Stimulated activated CD4-positive, alpha-beta T cell treated with anti-CD3 and anti-CD28 coated beads, TNF-alpha, amount 100 ng/mL, for 1 hour (primary cell): ENCODE data around the gene VSIG10L.

Experiments
- DNase-seq, 3 donors: peaks; one replicate each; pipeline ENCODE4 v3.0.0-alpha.2; 2020; ENCODE audit warnings: low read depth in 3 of 3, low spot score in 1 of 3

The VSIG10L gene

DNA sequence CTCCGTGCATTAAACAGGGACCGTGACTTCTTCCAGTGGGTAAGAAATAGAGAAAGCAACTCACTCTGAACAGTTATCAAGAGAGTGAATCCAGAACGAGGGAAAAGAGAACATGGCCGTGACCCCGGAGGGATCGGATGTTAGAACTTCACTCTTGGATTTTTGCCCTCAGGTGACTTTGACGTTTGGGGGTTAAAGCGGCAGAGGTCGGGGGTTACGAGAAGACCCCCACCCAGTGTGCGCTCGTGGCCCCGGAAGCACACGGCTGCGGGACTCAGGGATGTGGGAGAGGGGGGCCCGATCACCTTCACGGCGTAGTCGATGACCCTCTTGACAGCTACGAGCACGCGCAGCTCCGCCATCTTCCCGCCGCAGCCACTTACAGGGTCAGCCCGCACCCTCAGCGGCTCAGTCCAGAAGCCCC lies 24.0 kb upstream of the VSIG10L start, which contains the start of gene ETFB:
TSS of gene ETFB (minus strand) at position 424 of the 424 bp plus-strand sequence. CDS start at position 362, 62 bp downstream.
- DNase-seq = no peak

DNA sequence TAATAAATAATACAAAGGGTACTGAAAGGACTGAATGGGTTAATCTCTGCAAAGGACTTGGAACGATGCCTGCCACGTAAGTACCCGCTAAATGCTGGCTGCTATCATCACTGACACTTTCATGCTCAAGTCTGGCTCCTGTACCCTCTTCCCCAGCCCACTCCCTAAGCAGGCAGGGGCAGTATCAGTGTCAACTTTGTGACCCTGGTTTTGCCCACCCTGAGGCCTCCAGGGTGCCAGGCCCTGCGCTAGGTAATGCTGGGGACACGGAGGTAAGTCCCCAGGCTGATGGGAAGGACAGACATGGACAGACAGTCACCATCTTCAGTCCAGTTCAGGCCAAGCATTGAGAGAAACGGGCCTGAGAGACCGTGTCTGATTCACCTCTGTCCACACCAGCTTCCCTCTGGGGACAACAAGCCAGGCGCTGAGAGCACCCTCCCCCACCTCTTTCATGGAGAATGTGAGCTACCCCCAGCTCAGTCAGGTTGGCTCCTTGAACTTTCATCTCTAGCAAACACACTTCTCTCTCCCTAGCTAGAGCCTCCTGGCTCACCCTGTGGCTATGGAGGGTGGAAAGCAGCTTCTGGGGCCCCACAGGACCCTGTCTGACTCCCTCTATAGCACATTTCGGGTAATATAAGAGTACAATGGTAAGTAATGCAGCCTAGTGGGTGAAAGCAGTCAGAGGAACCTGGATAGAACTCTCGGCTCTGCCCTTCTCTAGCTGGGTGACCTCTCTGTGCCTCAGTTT lies 23.4 kb upstream of the VSIG10L start:
- no peak for DNase-seq

DNA sequence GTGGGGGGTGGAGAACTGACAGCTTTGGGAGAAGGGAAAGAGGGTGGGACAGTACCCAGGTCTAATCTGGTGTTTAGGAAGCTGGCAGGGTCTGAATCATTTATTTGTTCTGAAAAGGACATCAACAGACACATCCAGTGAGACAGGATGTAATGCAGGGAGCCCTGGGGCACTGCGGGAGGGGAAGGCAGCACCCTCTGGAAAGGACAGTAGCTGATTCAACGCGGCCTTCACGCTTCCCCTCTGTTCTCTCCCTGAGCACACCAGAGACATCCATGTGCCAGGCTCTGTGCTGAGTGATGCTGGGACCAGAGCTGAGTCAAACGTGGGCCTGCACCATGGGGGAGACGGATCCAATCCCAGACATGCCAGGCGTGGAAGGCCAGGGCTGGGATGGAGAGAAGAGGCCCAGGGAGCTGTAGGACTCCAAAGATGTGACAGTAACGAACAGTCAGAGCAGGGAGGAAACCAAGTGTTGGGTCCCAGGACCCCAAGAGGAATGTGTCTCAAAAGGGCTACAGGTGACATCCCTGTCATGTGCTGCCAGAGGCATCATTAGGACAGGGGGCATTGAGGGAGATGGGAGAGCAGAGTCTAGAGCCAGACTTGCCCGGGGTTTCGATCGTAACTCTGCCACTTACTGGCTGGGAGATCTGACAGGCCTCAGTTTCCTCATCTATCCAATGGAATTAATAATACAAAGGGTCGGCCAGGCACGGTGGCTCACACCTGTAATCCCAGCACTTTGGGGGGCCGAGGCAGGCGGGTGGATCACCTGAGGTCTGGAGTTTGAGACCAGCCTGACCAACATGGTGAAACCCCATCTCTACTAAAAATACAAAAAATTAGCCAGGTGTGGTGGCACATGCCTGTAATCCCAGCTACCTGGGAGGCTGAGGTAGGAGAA lies 22.5 kb upstream of the VSIG10L start:
- DNase-seq = no peak

DNA sequence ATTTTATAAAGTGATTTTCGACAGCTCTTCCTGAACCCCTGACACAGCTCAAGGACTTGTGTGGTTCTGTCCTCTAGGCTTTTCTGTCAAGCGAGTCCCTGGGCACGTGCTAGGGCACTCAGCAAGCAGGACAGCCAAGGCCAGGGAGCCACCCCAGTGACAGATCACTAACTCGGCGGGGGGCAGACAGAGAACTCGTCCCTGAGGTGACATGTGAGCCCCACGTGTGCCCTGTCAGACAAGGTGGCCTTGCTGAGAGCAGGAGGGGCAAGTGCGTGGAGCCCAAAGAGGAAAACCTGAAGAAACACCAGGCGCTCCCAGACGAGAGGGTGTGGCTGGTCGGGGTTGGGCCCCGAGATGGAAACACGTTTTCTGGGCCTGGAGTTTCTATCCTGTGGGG lies 19.3 kb upstream of the VSIG10L start:
- DNase-seq = no peak

DNA sequence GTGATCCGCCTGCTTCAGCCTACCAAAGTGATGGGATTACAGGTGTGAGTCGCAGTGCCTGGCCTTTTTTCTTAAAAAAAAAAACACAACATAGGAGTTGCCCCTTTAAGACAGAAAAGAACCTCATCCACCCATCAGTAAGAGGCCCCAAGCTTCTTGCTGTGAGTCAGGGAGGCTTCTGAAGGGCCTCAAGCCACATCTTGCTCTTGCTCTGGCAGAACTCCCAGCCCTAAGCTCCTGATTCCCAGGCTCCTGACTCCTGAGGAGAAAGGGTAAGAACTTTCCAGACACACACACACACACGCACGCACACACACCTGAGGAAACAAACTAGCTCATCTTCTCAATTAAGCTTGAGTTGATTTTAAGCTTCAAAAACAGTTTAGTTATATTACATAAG lies 17.4 kb upstream of the VSIG10L start:
- no peak for DNase-seq

DNA sequence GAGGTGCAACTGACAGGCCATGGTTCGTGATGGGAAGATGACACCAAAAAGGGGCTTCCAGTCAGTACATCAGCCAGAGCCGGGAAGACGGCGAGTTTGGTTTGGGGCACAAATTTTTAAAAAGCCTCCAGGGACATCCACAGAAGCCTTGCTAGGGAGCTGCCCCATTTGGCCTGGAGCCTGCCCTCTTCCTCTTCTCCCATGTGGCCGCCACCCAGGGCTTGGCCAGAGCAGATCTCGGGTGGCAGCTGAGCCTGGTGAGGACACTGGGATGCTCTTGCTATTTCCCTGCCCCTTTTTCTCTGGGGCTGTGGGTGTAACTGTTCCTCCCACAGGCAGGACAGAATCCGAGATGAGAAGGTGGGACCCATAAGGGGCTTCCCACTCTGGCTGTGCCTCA lies 16.0 kb upstream of the VSIG10L start:
- DNase-seq = no peak

DNA sequence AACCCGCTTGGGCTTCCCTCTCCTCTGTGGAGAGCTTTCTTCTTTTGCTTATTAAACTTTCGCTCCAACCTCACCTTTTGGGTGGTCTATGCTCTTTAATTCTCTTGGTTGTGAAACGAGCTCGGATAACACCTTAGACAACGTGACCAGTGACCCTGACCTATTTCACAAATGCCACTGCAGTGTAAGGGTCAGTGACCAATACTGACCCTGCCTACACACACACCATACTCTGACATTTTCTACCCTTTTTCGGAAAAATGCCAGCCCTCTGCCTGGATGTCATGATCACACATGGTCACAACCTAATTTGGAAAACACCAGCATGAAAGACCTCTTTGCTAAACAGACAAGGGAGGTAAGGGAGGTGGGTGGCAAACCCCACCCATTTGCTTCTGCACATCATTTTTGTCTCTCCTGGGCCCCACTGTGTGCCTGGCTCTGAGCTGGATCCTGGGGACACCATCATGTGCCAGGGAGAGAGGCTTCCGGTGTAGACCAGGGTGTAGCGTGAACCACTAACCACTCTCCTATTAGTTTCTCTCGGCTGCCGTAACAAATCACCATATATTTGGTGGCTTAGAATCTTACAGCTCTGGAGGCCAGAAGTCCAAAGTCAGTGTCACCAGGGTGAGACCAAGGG lies 14.3 kb upstream of the VSIG10L start:
- no peak for DNase-seq

DNA sequence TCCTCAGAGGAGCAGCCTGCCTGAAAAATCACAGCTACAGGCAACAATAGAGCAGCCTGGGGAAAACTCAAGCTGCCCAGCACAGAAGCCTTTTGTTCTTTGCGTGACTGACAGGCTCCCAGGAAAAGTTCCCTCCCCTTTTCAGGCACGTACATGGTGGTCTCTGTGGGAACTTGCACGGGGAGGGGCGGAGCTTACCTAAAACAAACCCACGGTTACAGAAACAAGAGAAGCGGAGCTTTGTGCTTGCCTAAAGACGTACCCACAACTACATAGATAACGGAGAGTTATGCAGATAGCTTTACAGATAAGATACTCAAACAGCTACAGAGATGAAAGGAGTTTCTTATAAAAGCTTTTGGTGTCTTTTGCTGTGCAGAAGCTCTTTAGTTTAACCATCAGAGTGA lies 12.8 kb upstream of the VSIG10L start:
- no peak for DNase-seq

DNA sequence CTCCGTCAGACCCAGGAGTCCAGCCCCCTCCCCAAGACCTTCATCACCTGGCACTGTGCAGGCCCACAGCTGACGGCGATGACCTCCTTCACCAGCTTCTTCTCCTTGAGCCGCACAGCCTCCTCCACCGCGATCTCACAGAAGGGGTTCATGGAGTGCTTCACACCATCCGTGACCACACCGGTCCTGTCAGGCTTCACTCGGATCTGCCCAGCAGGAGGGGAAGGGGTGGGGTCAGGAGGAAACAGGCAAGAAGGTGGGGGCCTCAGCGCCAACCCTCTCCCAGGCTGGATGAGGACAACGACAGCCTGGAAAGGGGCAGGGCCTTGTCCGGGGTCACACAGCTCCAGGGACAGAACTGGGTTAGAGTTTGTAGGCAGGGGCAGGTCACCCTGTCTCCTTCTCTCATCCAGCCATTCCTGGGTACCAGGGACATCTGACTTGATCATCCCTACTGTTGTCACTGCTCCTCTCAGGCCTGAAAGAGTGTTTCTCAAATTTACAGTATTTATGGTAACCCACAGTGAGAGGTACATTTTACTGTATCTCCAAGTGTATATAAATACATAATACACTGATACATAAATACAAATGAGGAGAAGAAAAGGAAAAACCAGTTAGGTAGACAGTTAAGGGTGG lies 12.3 kb upstream of the VSIG10L start:
- DNase-seq = no peak

DNA sequence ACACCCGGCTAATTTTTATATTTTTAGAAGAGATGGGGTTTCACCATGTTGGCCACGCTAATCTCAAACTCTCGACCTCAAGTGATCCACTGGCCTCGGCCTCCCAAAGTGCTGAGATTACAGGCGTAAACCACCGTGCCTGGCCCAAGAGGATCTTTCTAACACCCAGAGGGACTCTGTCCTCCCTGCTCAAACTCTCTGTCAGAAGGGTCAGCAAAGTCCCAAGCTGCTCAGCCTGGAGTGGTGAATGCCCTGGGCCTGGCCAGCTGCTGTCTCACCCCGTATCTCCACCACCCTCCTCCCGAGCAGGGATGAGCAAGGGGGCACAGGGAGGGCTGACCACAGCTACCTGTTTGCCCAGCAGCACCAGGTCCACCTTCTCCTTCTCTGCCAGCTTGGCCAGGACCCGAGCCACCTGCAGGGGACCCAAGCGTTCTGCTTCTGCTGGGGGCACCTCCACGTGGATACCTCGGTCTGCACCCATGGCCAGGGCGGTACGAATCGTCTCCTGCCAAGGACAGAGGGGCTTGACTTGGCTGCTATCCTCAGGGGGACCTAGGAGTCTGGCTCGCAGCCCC lies 10.9 kb upstream of the VSIG10L start:
- no peak for DNase-seq

DNA sequence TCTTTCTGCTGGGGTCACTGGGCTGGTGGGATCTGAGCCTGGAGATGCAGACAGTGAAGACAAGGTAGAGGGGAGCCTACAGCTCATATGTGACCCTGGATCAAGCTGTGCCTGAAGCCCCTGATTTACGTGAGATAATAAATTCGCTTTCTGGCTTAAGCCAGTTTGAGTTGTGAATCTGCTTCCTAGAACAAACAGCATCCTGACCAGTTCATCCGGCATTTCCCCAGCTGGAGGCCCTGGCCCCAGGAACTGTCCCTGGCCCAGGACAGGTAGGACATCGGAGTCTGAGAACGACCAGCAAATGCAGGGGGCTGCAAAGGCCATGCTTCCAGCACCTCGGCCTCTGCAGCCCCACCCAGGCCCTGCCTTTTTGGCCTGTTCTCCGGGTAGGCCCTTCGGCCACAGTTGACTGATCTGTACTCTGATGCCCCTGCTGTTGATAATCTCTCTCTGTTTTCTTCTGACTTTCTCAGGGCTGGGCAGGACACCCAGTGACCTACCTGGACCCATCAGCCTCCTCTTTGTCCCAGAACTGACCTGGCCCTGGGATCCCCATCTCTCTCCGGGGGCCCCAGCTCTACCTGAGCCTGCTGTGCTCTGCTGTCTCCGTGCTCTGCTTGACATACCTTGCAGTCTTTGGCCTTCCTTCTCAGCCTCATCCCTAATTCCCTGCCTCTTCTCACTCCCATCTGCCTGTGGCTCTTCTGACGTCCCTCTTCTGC lies 9.5 kb upstream of the VSIG10L start:
- no peak for DNase-seq

DNA sequence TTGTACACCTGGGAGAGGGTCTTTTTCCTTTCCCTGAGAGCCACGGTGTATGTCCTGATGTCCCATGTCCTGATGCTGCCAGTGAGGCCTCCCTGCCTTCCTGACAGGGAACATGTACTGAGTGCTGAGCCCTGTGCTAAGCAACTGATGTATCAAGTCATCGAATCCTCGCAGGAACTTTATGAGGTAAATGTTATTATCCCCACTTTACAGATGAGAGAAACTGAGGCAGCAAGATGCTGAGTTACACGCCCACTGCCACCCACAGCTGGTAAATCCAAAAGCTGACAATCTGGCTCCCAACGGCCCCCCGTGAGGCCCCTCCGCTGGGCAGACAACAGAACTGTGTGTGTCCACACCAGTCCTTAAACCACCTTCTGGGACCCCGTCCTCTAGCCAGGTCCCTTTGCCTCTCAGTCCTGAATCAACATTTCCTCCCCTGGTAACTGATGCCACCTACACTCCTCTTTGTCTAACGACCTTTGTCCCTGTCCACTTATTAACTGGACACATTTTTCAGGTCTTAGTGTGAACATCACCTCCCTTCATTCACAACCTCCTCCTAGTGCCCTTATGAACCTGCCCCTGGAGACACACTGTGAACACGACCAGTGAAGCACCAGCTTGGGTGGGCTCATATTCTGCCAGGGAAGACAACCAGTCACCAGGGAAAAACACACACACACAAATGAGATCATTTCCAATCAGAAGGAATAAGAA lies 5.4 kb upstream of the VSIG10L start:
- no peak for DNase-seq

DNA sequence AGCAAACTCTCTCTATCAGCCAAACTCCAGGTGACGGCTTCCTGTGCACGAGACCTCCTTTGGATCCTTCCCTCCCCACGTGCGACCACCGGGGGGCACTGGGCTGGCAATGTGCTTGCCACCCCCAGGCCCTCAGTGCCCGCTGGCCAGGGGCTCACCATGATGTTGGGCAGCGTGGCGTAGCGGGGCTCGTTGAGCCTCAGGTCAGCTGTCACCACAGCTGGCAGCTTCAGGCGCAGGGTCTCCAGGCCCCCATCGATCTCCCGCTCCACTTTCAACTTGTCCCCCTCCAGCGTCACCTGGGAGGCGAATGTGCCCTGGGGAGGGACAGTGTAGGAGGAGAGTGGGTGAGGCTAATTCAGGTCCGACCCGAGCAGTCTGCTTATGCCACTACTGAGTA lies 4.8 kb upstream of the VSIG10L start:
- no peak for DNase-seq

DNA sequence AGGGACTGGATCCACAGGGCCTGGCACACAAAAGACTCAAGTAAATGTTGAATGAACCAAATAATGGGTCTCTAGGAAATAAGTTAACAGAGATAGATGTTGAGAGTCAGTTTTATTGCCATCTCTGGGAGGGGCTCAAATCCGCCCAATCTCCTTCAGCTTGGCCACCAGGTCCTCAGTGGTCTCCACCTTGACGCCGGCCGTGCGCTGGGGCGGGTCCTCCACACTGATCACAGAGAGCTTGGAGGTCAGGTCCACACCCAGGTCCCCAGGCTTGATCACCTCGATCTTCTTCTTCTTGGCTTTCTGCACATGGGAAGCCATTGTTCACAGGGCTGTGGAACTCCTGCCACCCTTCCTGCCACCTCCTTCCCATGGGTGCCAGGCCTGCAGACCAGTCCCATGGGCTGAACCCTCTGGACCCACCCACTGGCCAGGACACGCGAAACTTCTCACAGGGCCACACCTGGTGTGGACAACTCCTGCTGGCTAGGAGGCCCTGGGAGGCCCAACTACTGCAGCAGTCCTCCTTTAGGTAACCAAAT lies 3.2 kb upstream of the VSIG10L start:
- DNase-seq = no peak

DNA sequence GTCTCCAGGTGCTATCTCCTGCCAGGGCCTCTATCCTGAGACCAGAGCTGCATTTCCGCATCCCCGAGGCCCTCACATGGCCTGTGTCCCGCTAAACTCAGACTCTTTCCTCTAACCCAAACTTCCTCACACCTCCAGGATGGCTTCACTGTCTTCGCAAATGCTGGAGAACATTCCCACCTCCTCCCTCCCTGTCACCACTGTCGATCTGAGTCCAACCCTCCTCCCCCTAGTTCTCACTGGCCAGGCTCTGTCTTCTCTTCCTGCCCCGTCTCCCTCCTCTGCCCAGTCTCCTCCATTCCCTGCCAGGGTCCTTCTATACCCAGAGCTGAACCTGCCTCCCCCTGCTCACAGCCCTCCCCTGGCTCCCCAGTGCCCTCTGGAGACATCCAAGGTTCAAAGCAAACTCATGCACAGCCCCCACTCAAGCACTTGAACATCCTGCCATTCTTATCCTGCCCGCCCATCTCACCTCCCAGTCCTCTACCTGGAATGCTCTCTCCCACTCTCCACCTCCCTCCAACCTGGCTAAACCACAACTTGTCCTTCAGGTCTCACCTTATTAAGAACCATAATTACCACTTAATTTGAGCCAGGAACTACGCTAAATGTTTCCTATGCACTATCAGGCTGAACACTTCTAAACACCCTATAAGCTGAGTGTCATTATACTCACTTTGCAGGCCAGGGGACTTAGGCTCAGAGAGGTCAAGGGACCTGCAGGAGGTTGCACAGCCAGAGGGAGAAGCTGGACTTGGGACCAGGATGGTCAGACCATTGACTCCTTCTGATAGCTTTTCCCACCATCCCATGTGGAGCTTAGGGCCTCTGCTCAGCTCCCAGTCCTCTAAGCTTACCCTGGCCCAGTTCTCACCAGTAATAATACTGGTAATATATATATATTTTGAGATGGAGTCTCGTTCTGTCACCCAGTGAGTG lies 961 bp upstream of the VSIG10L start:
- DNase-seq = no peak

DNA sequence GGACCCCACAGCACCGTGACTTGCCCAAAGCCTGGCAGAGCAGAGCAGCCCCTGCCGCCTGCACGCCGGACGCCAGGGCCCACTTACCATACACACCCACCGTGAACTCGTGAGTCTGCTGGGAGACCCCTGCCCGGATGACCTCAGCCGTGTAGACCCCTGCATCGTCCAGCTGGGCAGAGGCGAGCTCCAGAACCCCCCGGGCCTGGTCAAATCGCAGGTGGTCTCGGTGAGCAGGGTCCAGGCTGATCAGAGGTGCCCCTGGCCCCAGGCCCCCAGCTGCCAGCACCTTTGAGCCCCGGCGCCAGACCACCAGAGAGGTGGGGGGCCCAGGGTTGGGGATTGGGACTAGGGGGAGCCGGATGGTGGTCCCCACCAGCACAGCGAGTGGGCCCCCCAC lies 873 bp downstream of the VSIG10L start:
- DNase-seq = no peak

DNA sequence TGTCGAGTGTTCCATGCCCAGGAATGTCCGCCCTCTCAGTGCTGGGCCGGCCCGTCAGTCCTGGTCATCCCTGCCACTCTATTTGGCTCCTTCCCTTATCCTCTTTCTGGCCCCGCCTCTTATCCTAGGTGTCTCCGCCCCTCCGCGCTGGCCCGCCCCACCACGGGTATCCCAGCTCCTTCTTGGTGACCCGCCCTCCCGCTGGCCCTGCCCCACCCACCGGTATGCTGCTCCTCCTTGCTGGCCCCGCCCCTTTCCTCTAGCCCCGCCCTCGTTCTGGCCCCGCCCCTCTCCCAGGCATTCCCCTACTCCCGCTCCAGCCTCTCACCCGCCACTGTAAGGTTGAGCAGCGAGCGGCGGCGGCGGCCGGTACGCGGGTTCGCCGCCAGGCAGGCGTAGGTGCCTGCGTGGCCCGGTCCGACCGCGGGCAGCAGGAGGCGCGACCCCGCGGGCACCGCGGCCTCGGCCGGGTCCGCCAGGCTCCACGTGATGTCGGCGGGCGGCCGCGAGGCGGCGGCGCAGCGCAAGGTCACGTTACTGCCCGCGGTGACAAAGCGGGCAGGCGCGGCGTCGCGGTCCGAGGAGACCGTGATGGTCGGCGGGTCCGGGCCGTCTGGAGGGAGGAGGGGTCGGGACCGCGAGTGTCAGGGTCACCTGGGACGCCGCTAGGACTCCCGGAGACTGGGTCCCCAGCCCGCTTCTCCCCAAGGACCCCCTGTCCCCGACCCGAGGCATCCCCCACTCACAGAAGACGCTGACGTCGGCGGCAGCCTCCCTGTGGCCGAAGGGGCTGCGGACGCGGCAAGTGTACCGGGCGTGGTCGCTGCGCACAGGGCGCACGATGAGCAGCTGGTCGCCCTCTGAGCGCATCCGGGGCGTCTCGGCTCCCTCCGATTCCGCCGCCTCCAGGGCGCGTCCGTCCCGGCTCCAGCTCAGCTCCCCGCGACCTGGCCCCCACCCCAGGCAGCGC lies 2.0 kb downstream of the VSIG10L start:
- peak; percentile 69 to 94 (median 79) for DNase-seq
